H9 (cell line): ENCODE data around the gene SMYD1. TPM values are rescaled to one million over a fixed set of nuclear protein-coding genes. Genes with fewer than 3 reads are reported as not detected.

Source experiments
- DNase-seq: peaks from one replicate; pipeline ENCODE4 v3.0.0-alpha.2; 2017
- H2AFZ ChIP-seq: one replicate; pipeline ENCODE4 v1.6.1; 2013; ENCODE audit warnings: mild to moderate bottlenecking, low read length, control low read depth, moderate library complexity
- H2AK5ac ChIP-seq: 2 replicates; pipeline ENCODE4 v1.6.1; 2013; ENCODE audit warnings: low read length, control low read depth, mixed read lengths; ENCODE audit not compliant: insufficient read length
- H2BK120ac ChIP-seq: one replicate; pipeline ENCODE4 v1.6.1; 2013; ENCODE audit warnings: low read depth, mild to moderate bottlenecking, low read length, control low read depth, inconsistent platforms; ENCODE audit not compliant: poor library complexity, severe bottlenecking
- H2BK12ac ChIP-seq: 2 replicates; pipeline ENCODE4 v1.6.1; 2013; ENCODE audit warnings: low read length, control low read depth, mixed read lengths, low read depth; ENCODE audit not compliant: insufficient read length
- H2BK15ac ChIP-seq: 2 replicates; pipeline ENCODE4 v1.6.1; 2013; ENCODE audit warnings: low read depth, low read length, control low read depth
- H2BK20ac ChIP-seq: one replicate; pipeline ENCODE4 v1.6.1; 2013; ENCODE audit warnings: low read depth, mild to moderate bottlenecking, low read length, control low read depth, inconsistent platforms; ENCODE audit not compliant: poor library complexity, severe bottlenecking
- H2BK5ac ChIP-seq: 2 replicates; pipeline ENCODE4 v1.6.1; 2013; ENCODE audit warnings: low read length, control low read depth, mixed read lengths; ENCODE audit not compliant: insufficient read length
- H3K14ac ChIP-seq: 2 replicates; pipeline ENCODE4 v1.6.1; 2013; ENCODE audit warnings: low read length, control low read depth; ENCODE audit not compliant: insufficient read depth
- H3K18ac ChIP-seq: 2 replicates; pipeline ENCODE4 v1.6.1; 2013; ENCODE audit warnings: low read depth, mild to moderate bottlenecking, mixed read lengths, low read length, control low read depth; ENCODE audit not compliant: insufficient read length
- H3K23ac ChIP-seq: 2 replicates; pipeline ENCODE4 v1.6.1; 2013; ENCODE audit warnings: low read length, control low read depth, mixed read lengths, low read depth; ENCODE audit not compliant: insufficient read length
- H3K23me2 ChIP-seq: 2 replicates; pipeline ENCODE4 v1.6.1; 2013; ENCODE audit warnings: low read depth, mild to moderate bottlenecking, mixed read lengths, low read length, control low read depth; ENCODE audit not compliant: insufficient read length, poor library complexity, severe bottlenecking
- H3K27ac ChIP-seq: 2 replicates; pipeline ENCODE4 v1.5.1; 2013; ENCODE audit warnings: low read length, control low read depth, mixed read lengths, low read depth; ENCODE audit not compliant: insufficient read length
- H3K27me3 ChIP-seq: 2 replicates; pipeline ENCODE4 v1.6.1; 2013; ENCODE audit warnings: low read length, control low read depth, inconsistent platforms; ENCODE audit not compliant: insufficient read depth
- H3K4ac ChIP-seq: 2 replicates; pipeline ENCODE4 v1.6.1; 2013; ENCODE audit warnings: low read depth, mild to moderate bottlenecking, control low read depth, inconsistent platforms, low read length, moderate library complexity
- H3K4me1 ChIP-seq: 2 replicates; pipeline ENCODE4 v1.6.1; 2013; ENCODE audit warnings: low read length, control low read depth, inconsistent platforms; ENCODE audit not compliant: insufficient read depth
- H3K4me2 ChIP-seq: 2 replicates; pipeline ENCODE4 v1.6.1; 2013; ENCODE audit warnings: low read length, control low read depth, mixed read lengths; ENCODE audit not compliant: insufficient read length, insufficient read depth
- H3K56ac ChIP-seq: 2 replicates; pipeline ENCODE4 v1.6.1; 2013; ENCODE audit warnings: low read depth, mild to moderate bottlenecking, mixed read lengths, low read length, control low read depth; ENCODE audit not compliant: insufficient read length
- H3K79me1 ChIP-seq: 2 replicates; pipeline ENCODE4 v1.6.1; 2013; ENCODE audit warnings: low read depth, mild to moderate bottlenecking, moderate library complexity, low read length, control low read depth, inconsistent platforms; ENCODE audit not compliant: insufficient read depth, poor library complexity, severe bottlenecking
- H3K79me2 ChIP-seq: 2 replicates; pipeline ENCODE4 v1.6.1; 2013; ENCODE audit warnings: low read length, control low read depth, inconsistent platforms; ENCODE audit not compliant: insufficient read depth
- H3K9ac ChIP-seq: 2 replicates; pipeline ENCODE4 v1.6.1; 2013; ENCODE audit warnings: low read length, control low read depth, mixed read lengths; ENCODE audit not compliant: insufficient read length; ENCODE audit errors: extremely low read depth
- H3K9me3 ChIP-seq: one replicate; pipeline ENCODE4 v1.6.1; 2013; ENCODE audit warnings: low read depth, low read length, inconsistent platforms; ENCODE audit not compliant: control insufficient read depth
- H3T11ph ChIP-seq: one replicate; pipeline ENCODE4 v1.6.1; 2013; ENCODE audit warnings: mild to moderate bottlenecking, low read length, control low read depth, inconsistent platforms
- H4K20me1 ChIP-seq: one replicate; pipeline ENCODE4 v1.6.1; 2013; ENCODE audit not compliant: control insufficient read depth, insufficient read length, insufficient read depth
- H4K5ac ChIP-seq: 2 replicates; pipeline ENCODE4 v1.6.1; 2013; ENCODE audit warnings: low read depth, mild to moderate bottlenecking, mixed read lengths, low read length, control low read depth; ENCODE audit not compliant: insufficient read length
- H4K8ac ChIP-seq: replicated peaks from 2 replicates; pipeline ENCODE4 v1.6.1; 2013; ENCODE audit warnings: low read length, control low read depth, mixed read lengths, low read depth; ENCODE audit not compliant: insufficient read length
- H4K91ac ChIP-seq: 2 replicates; pipeline ENCODE4 v1.6.1; 2013; ENCODE audit warnings: low read depth, mild to moderate bottlenecking, moderate library complexity, mixed read lengths, low read length, control low read depth; ENCODE audit not compliant: insufficient read length
- H3K27ac Mint-ChIP-seq, 3 experiments: 2 replicates in 2 of 3; 3 replicates in 1 of 3; pipeline ENCODE4 v1.8.0; 2020 to 2021; ENCODE audit warnings: mixed read lengths in 3 of 3, mild to moderate bottlenecking in 1 of 3, moderate library complexity in 1 of 3
- H3K27me3 Mint-ChIP-seq: 2 replicates; pipeline ENCODE4 v1.8.0; 2021; ENCODE audit warnings: low read depth, mild to moderate bottlenecking, moderate library complexity, mixed read lengths
- H3K36me3 Mint-ChIP-seq, 3 experiments: 2 replicates in 2 of 3; 3 replicates in 1 of 3; pipeline ENCODE4 v1.8.0; 2020 to 2021; ENCODE audit warnings: low read depth in 3 of 3, mixed read lengths in 3 of 3; ENCODE audit not compliant: insufficient read depth in 1 of 3
- H3K4me1 Mint-ChIP-seq, 2 experiments: 2 replicates each; pipeline ENCODE4 v1.8.0; 2020; ENCODE audit warnings: mixed read lengths in 2 of 2
- H3K4me3 Mint-ChIP-seq, 2 experiments: 2 replicates in 1 of 2; 3 replicates in 1 of 2; pipeline ENCODE4 v1.8.0; 2020 to 2021; ENCODE audit warnings: mild to moderate bottlenecking in 2 of 2, mixed read lengths in 2 of 2, moderate library complexity in 1 of 2
- H3K9me3 Mint-ChIP-seq, 2 experiments: 2 replicates in 1 of 2; 3 replicates in 1 of 2; pipeline ENCODE4 v1.8.0; 2020; ENCODE audit warnings: mild to moderate bottlenecking in 2 of 2, mixed read lengths in 2 of 2, moderate library complexity in 1 of 2
- CTCF ChIP-seq: fragments of 200-600 bp; sonication (generic); conservative IDR thresholded peaks from 3 replicates; pipeline ENCODE4 v1.8.0; 2021; ENCODE audit warnings: antibody characterized with exemption, mild to moderate bottlenecking
- WGBS: extraction: QIAGEN DNeasy Blood & Tissue Kit; methylation state at CpG from one replicate; pipeline ENCODE4 v1.1.7; 2013; ENCODE audit warnings: missing lambda C conversion rate, low lambda C conversion rate, mixed read lengths; ENCODE audit not compliant: insufficient read length; ENCODE audit errors: extremely low coverage; 5-methylcytosine and 5-hydroxymethylcytosine counted together
- total RNA-seq: library from RNA; stranded (reverse); gene quantifications from 2 replicates; pipeline ENCODE4 v1.2.1, GENCODE V29; 2021

Gene SMYD1
- total RNA-seq, 1 experiment from 2014 or later = not detected

- no peak overlapping the region for H3K27ac ChIP-seq
- no peak overlapping the region; a peak in 1 of 7 replicates for H3K27ac Mint-ChIP-seq
- no CpG with 5 or more reads among the region's 2 CpGs for whole genome bisulfite sequencing
Observed at GRCh38 chr2:88071365-88071764, 3.7 kb downstream of the SMYD1 start.

More at GRCh38 chr2:88071365-88071764, 3.7 kb downstream of the SMYD1 start:
- no peak overlapping the region for H3K14ac ChIP-seq
- no peak overlapping the region for H2BK20ac ChIP-seq
- no peak overlapping the region for H2AK5ac ChIP-seq
- H4K8ac ChIP-seq = no peak overlapping the region
- no peak overlapping the region for H4K91ac ChIP-seq
- Mint-ChIP-seq H3K4me1 (peaks cover 18 to 24% of the 10 kb centered on the region in 2 experiments), H3K36me3 (no peaks in the 10 kb centered on the region), H3K27me3 (no peaks in the 10 kb centered on the region), H3K4me3 (no peak overlapping the region), H3K9me3 (peaks cover 6 to 9% of the 10 kb centered on the region in 2 experiments; a peak in 3 of 5 replicates)
- H3K9ac ChIP-seq = no peak overlapping the region
- no peak overlapping the region for H3K56ac ChIP-seq
- no peaks in the 10 kb centered on the region for H3K79me1 ChIP-seq
- no peak overlapping the region for H3K4ac ChIP-seq
- H2BK5ac ChIP-seq = no peak overlapping the region
- no peak overlapping the region for H3K4me2 ChIP-seq
- no peaks in the 10 kb centered on the region for H3K4me1 ChIP-seq
- peak overlapping the region; percentile 37 for H2AFZ ChIP-seq
- no peak overlapping the region for H3K23ac ChIP-seq
- H3K9me3 ChIP-seq = no peaks in the 10 kb centered on the region
- H4K20me1 ChIP-seq = no peaks in the 10 kb centered on the region
- H3K18ac ChIP-seq = no peak overlapping the region
- H2BK120ac ChIP-seq = no peak overlapping the region
- no peaks in the 10 kb centered on the region for H3K79me2 ChIP-seq
- DNase-seq = no peak
- no peak overlapping the region for H3T11ph ChIP-seq
- H4K5ac ChIP-seq = no peak overlapping the region
- no peaks in the 10 kb centered on the region for H3K23me2 ChIP-seq
- TF ChIP-seq CTCF = no peak
- no peaks in the 10 kb centered on the region for H3K27me3 ChIP-seq
- no peak overlapping the region for H2BK12ac ChIP-seq
- H2BK15ac ChIP-seq = no peak overlapping the region
